Lower leg skin (tissue), 4 donors: Measurements from ENCODE around the gene NLRP6. TPM values are rescaled to one million over a fixed set of nuclear protein-coding genes. Genes with fewer than 3 reads are reported as not detected.
A peak's percentile ranks its signal among the peaks of the same experiment; 100 is the strongest.
"Not testable (repeated sequence)": the region's sequence is repeated elsewhere in the genome, so short reads cannot be mapped to it uniquely, and the experiment has no call there.

ENCODE experiments used
- DNase-seq, 2 donors: peaks; one replicate each; pipeline ENCODE4 v3.0.0-alpha.2; 2019; ENCODE audit warnings: low spot score in 2 of 2
- H3K4me3 ChIP-seq: fragments of 200-600 bp; sonication (generic); 2 replicates; pipeline ENCODE4 v1.5.1; 2017; ENCODE audit warnings: mild to moderate bottlenecking, low read depth; ENCODE audit not compliant: poor library complexity, severe bottlenecking
- CTCF ChIP-seq, 3 donors: fragments of 450-650 bp; IDR thresholded peaks; one replicate each; pipeline ENCODE4 v1.5.1; 2016; ENCODE audit warnings: antibody characterized with exemption in 3 of 3, mild to moderate bottlenecking in 3 of 3, moderate library complexity in 2 of 3
- POLR2A ChIP-seq, 2 donors: fragments of 450-650 bp; IDR thresholded peaks; one replicate each; pipeline ENCODE4 v1.6.1; 2016 to 2017; ENCODE audit warnings: antibody characterized with exemption in 2 of 2, mild to moderate bottlenecking in 1 of 2, moderate library complexity in 1 of 2
- WGBS, 2 donors: methylation state at CpG; one replicate each; pipeline ENCODE4 v1.1.5; 2018; 5-methylcytosine and 5-hydroxymethylcytosine counted together
- intact Hi-C: fragments of 100-400 bp; cut with DNase I; formaldehyde crosslinking; loops from one replicate; pipeline ENCODE4 v1.15.0; 2023; ENCODE audit warnings: low total_unique reads
- total RNA-seq, 4 donors: library from RNA; depleted of rRNA; stranded (reverse); fragments of >200 nt; gene quantifications; one replicate each; pipeline ENCODE4 v1.1.0, GENCODE V29; 2016

The NLRP6 gene
- total RNA-seq, 4 donors from 2014 or later = 0.25 to 0.32 (median 0.27) TPM; not detected in 1

- intact Hi-C loops = no loop called here
Measured at GRCh38 chr11:235997-236773, 42.0 kb upstream of the NLRP6 start, which contains the start of gene SIRT3. Gene SIRT3, minus strand, starts transcription at chr11:236342. Its CDS starts 14 bp downstream, at chr11:236328.

GRCh38 chr11:236774-237767, 41.1 kb upstream of the NLRP6 start, which contains the start of gene PSMD13:
Gene PSMD13, plus strand, starts transcription at chr11:236976. Its CDS starts 74 bp downstream, at chr11:237050.
- intact Hi-C loops = no loop called here
- 2% methylated on average over 52 to 62 of the region's 62 CpGs for WGBS, 2 donors
- TF ChIP-seq POLR2A (IDR thresholded peaks at IDR 0.05) (no peak), CTCF (IDR thresholded peaks at IDR 0.05) (no peak)
- DNase-seq = peak; percentile 75 to 96
- H3K4me3 ChIP-seq = peak within 1 kb of the TSS; percentile 92

More at GRCh38 chr11:235997-236773, 42.0 kb upstream of the NLRP6 start, which contains the start of gene SIRT3:
- peak within 1 kb of the TSS; percentile 92 for H3K4me3 ChIP-seq
- TF ChIP-seq CTCF (IDR thresholded peaks at IDR 0.05) = no peak
- TF ChIP-seq POLR2A (IDR thresholded peaks at IDR 0.05) = no peak
- peak; percentile 69 to 94 for DNase-seq
- 0 to 2% methylated on average over 20 to 32 of the region's 70 CpGs for WGBS, 2 donors

- WGBS, 2 donors = 86 to 87% methylated on average over 7 of the region's 7 CpGs
- H3K4me3 ChIP-seq, intact Hi-C loops: not testable (repeated sequence)
- peak in 1 of 2 donors; percentile 60 for DNase-seq
Measured at GRCh38 chr11:238346-238745, 39.9 kb upstream of the NLRP6 start.

- TF ChIP-seq CTCF (IDR thresholded peaks at IDR 0.05) (no peak), POLR2A (IDR thresholded peaks at IDR 0.05) (no peak)
- WGBS, 2 donors = 54 to 55% methylated on average over 1 of the region's 1 CpG
- H3K4me3 ChIP-seq = no peak overlapping the region
- intact Hi-C loops = no loop called here
- no peak for DNase-seq
Measured at GRCh38 chr11:240315-240714, 37.9 kb upstream of the NLRP6 start.

- no peak overlapping the region for H3K4me3 ChIP-seq
- TF ChIP-seq CTCF (IDR thresholded peaks at IDR 0.05) (no peak), POLR2A (IDR thresholded peaks at IDR 0.05) (no peak)
- 89 to 91% methylated on average over 5 of the region's 5 CpGs for WGBS, 2 donors
Measured at GRCh38 chr11:241634-242033, 36.6 kb upstream of the NLRP6 start.

More at GRCh38 chr11:241634-242033, 36.6 kb upstream of the NLRP6 start:
- peak in 1 of 2 donors; percentile 17 for DNase-seq
- intact Hi-C loops = loop anchor here (1.0 kb wide), 1 partner anchor 32 kb away; no protein-coding TSS in a partner anchor
